GM19438 (cell line): ENCODE results near the gene GLIS1.

ENCODE experiments used
- ATAC-seq: cut with Tn5 transposase; IDR thresholded peaks from one replicate; pipeline ENCODE4 v1.9.1; 2021; ENCODE audit warnings: low read depth; ENCODE audit not compliant: unreplicated experiment

The GLIS1 gene

GRCh38 chr1:53554592-53555305, 184.2 kb downstream of the GLIS1 start:
- ATAC-seq, result no peak

- ATAC-seq, result no peak
Measured at GRCh38 chr1:53553734-53554509, 185.0 kb downstream of the GLIS1 start.

- ATAC-seq, result no peak
Measured at GRCh38 chr1:53552981-53553733, 185.8 kb downstream of the GLIS1 start.

GRCh38 chr1:53552146-53552861, 186.7 kb downstream of the GLIS1 start:
- no peak for ATAC-seq

GRCh38 chr1:53551428-53551995, 187.5 kb downstream of the GLIS1 start:
- ATAC-seq, result no peak

- no peak for ATAC-seq
Measured at GRCh38 chr1:53550201-53550741, 188.7 kb downstream of the GLIS1 start.

- ATAC-seq, result no peak
Measured at GRCh38 chr1:53549781-53550180, 189.2 kb downstream of the GLIS1 start.

GRCh38 chr1:53549287-53549686, 189.7 kb downstream of the GLIS1 start:
- no peak for ATAC-seq

- no peak for ATAC-seq
Measured at GRCh38 chr1:53548031-53548491, 190.9 kb downstream of the GLIS1 start.

- ATAC-seq, result no peak
Measured at GRCh38 chr1:53547231-53547790, 191.7 kb downstream of the GLIS1 start.

GRCh38 chr1:53546409-53547155, 192.4 kb downstream of the GLIS1 start:
- no peak for ATAC-seq

GRCh38 chr1:53545663-53546408, 193.1 kb downstream of the GLIS1 start:
- no peak for ATAC-seq

- ATAC-seq, result no peak
Measured at GRCh38 chr1:53544728-53545515, 194.0 kb downstream of the GLIS1 start.

GRCh38 chr1:53543778-53544695, 194.9 kb downstream of the GLIS1 start:
- ATAC-seq, result no peak

GRCh38 chr1:53543130-53543777, 195.7 kb downstream of the GLIS1 start:
- no peak for ATAC-seq

- no peak for ATAC-seq
Measured at GRCh38 chr1:53542551-53542950, 196.4 kb downstream of the GLIS1 start.
